Epithelial cell of proximal tubule (primary cell): Measurements from ENCODE around the gene HK2. TPM values are rescaled to one million over a fixed set of nuclear protein-coding genes. Genes with fewer than 3 reads are reported as not detected.

Source experiments
- DNase-seq: peaks from one replicate; pipeline ENCODE4 v3.0.0-alpha.2; 2011; ENCODE audit warnings: low read depth
- H3K4me3 ChIP-seq: 2 replicates; pipeline ENCODE4 v1.5.1; 2011; ENCODE audit warnings: low read depth, mild to moderate bottlenecking, low read length
- CTCF ChIP-seq: conservative IDR thresholded peaks from 2 replicates; pipeline ENCODE4 v1.5.1; 2012; ENCODE audit warnings: low read depth, mild to moderate bottlenecking, low read length
- total RNA-seq: library from RNA; depleted of rRNA; stranded (reverse); fragments of >200 nt; gene quantifications from 2 replicates; pipeline ENCODE4 v1.2.3, GENCODE V29; 2015

HK2 gene
- total RNA-seq, 1 donor from 2014 or later, result 17.6 TPM

- DNase-seq, result no peak
Observed at GRCh38 chr2:74835831-74836674, 2.1 kb downstream of the HK2 start.

GRCh38 chr2:74836675-74837401 is 2.9 kb downstream of the HK2 start:
- TF ChIP-seq CTCF, result no peak
- peak overlapping the region; percentile 89 for H3K4me3 ChIP-seq
- DNase-seq, result no peak

More at GRCh38 chr2:74835831-74836674, 2.1 kb downstream of the HK2 start:
- peak; percentile 77 for TF ChIP-seq CTCF
- peak overlapping the region; percentile 89 for H3K4me3 ChIP-seq

- no peak for DNase-seq
- no peak for TF ChIP-seq CTCF
- no peak overlapping the region for H3K4me3 ChIP-seq
Observed at GRCh38 chr2:74841641-74842040, 7.7 kb downstream of the HK2 start.

- TF ChIP-seq CTCF, result no peak
- DNase-seq, result no peak
- H3K4me3 ChIP-seq, result peak overlapping the region; percentile 11
Observed at GRCh38 chr2:74843433-74843832, 9.5 kb downstream of the HK2 start.

GRCh38 chr2:74843899-74844298 is 10.0 kb downstream of the HK2 start:
- TF ChIP-seq CTCF, result no peak
- no peak for DNase-seq
- H3K4me3 ChIP-seq, result peak overlapping the region; percentile 11

- TF ChIP-seq CTCF, result no peak
- no peak overlapping the region for H3K4me3 ChIP-seq
- DNase-seq, result no peak
Observed at GRCh38 chr2:74844752-74845151, 10.8 kb downstream of the HK2 start.
